ENCODE measurements around the gene CSMD2. TPM values are rescaled to one million over a fixed set of nuclear protein-coding genes. Genes with fewer than 3 reads are reported as not detected.

The CSMD2 gene
- total RNA-seq, 1 experiment from 2014 or later, result 13.2 TPM

DNA sequence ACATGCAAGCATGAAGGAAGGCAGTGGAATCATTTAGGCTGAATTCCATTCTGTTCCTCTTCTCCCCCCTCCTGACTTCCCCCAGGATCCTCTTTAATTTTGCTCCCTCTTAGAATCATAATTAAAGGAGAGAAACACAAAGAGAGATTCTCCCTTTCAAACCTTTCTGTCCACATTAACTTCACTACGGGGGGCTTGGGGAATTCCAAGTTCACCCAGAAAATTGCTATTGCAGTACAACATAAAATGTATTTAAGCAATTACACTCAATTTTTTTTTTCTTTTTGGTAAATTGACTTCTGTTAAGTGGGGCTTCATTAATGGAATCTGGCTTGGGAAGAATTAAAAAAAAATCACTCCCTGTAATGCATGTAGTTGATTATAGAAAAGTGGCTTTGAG is 314.5 kb downstream of the CSMD2 start:
- no peak overlapping the region for H3K27ac Mint-ChIP-seq
- DNase-seq (ENCODE audit: low spot score) (no peak), ATAC-seq (no peak)
- TF ChIP-seq, protein P1, sequence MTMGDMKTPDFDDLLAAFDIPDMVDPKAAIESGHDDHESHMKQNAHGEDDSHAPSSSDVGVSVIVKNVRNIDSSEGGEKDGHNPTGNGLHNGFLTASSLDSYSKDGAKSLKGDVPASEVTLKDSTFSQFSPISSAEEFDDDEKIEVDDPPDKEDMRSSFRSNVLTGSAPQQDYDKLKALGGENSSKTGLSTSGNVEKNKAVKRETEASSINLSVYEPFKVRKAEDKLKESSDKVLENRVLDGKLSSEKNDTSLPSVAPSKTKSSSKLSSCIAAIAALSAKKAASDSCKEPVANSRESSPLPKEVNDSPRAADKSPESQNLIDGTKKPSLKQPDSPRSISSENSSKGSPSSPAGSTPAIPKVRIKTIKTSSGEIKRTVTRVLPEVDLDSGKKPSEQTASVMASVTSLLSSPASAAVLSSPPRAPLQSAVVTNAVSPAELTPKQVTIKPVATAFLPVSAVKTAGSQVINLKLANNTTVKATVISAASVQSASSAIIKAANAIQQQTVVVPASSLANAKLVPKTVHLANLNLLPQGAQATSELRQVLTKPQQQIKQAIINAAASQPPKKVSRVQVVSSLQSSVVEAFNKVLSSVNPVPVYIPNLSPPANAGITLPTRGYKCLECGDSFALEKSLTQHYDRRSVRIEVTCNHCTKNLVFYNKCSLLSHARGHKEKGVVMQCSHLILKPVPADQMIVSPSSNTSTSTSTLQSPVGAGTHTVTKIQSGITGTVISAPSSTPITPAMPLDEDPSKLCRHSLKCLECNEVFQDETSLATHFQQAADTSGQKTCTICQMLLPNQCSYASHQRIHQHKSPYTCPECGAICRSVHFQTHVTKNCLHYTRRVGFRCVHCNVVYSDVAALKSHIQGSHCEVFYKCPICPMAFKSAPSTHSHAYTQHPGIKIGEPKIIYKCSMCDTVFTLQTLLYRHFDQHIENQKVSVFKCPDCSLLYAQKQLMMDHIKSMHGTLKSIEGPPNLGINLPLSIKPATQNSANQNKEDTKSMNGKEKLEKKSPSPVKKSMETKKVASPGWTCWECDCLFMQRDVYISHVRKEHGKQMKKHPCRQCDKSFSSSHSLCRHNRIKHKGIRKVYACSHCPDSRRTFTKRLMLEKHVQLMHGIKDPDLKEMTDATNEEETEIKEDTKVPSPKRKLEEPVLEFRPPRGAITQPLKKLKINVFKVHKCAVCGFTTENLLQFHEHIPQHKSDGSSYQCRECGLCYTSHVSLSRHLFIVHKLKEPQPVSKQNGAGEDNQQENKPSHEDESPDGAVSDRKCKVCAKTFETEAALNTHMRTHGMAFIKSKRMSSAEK (CRISPR knock-in tag; IDR thresholded peaks at IDR 0.05; ENCODE audit: borderline replicate concordance), result no peak
- no peaks in the 10 kb centered on the region for H3K36me3 Mint-ChIP-seq
- no peaks in the 10 kb centered on the region for H3K9me3 Mint-ChIP-seq
- H3K27me3 Mint-ChIP-seq (ENCODE audit: low read depth), result no peaks in the 10 kb centered on the region
- CTCF ChIA-PET, result no interaction called here
- no peak overlapping the region for H3K4me3 Mint-ChIP-seq
- peaks cover 51% of the 10 kb centered on the region for H3K4me1 Mint-ChIP-seq
- POLR2A ChIA-PET, result no interaction called here

DNA sequence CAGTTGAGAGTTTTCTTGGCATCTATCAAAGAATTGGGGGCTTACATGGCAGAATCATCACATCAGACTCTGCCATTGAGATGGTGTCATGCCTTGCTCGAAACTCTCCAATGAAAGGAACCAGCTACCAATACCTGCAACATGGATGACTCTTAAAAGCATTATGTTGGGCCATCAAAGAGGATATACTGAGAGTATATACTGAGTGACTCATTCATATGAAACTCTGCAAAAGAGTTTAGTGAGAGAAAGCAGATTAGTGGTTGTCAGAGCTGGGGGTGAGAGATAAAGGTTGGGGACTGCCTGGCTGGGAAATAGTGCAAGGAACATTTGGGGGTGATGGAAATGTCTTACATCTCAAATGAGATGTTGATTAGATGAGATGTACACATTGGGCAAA is 315.8 kb downstream of the CSMD2 start:
- ATAC-seq (no peak), DNase-seq (ENCODE audit: low spot score) (no peak)
- CTCF ChIA-PET, result no interaction called here
- Mint-ChIP-seq H3K27me3 (ENCODE audit: low read depth) (no peaks in the 10 kb centered on the region), H3K9me3 (no peaks in the 10 kb centered on the region), H3K27ac (peak overlapping the region; percentile 39; the same call in 1 of the 2 replicates), H3K4me3 (no peak overlapping the region), H3K36me3 (no peaks in the 10 kb centered on the region), H3K4me1 (peaks cover 51% of the 10 kb centered on the region)
- POLR2A ChIA-PET, result no interaction called here
- no peak for TF ChIP-seq CREB1 (CRISPR knock-in tag; IDR thresholded peaks at IDR 0.05)
- TF ChIP-seq ZBTB21 (CRISPR knock-in tag; IDR thresholded peaks at IDR 0.05; ENCODE audit: borderline replicate concordance), result no peak
- TF ChIP-seq JAZF1 (CRISPR knock-in tag; IDR thresholded peaks at IDR 0.05), result no peak
- TF ChIP-seq, protein P2, sequence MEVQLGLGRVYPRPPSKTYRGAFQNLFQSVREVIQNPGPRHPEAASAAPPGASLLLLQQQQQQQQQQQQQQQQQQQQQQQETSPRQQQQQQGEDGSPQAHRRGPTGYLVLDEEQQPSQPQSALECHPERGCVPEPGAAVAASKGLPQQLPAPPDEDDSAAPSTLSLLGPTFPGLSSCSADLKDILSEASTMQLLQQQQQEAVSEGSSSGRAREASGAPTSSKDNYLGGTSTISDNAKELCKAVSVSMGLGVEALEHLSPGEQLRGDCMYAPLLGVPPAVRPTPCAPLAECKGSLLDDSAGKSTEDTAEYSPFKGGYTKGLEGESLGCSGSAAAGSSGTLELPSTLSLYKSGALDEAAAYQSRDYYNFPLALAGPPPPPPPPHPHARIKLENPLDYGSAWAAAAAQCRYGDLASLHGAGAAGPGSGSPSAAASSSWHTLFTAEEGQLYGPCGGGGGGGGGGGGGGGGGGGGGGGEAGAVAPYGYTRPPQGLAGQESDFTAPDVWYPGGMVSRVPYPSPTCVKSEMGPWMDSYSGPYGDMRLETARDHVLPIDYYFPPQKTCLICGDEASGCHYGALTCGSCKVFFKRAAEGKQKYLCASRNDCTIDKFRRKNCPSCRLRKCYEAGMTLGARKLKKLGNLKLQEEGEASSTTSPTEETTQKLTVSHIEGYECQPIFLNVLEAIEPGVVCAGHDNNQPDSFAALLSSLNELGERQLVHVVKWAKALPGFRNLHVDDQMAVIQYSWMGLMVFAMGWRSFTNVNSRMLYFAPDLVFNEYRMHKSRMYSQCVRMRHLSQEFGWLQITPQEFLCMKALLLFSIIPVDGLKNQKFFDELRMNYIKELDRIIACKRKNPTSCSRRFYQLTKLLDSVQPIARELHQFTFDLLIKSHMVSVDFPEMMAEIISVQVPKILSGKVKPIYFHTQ (CRISPR knock-in tag; IDR thresholded peaks at IDR 0.05), result no peak
- TF ChIP-seq, protein P3, sequence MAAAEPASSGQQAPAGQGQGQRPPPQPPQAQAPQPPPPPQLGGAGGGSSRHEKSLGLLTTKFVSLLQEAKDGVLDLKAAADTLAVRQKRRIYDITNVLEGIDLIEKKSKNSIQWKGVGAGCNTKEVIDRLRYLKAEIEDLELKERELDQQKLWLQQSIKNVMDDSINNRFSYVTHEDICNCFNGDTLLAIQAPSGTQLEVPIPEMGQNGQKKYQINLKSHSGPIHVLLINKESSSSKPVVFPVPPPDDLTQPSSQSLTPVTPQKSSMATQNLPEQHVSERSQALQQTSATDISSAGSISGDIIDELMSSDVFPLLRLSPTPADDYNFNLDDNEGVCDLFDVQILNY (CRISPR knock-in tag; IDR thresholded peaks at IDR 0.05), result no peak
- TF ChIP-seq NFE2L1 (CRISPR knock-in tag; IDR thresholded peaks at IDR 0.05), result no peak
- TF ChIP-seq, protein P4, sequence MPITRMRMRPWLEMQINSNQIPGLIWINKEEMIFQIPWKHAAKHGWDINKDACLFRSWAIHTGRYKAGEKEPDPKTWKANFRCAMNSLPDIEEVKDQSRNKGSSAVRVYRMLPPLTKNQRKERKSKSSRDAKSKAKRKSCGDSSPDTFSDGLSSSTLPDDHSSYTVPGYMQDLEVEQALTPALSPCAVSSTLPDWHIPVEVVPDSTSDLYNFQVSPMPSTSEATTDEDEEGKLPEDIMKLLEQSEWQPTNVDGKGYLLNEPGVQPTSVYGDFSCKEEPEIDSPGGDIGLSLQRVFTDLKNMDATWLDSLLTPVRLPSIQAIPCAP (CRISPR knock-in tag; IDR thresholded peaks at IDR 0.05), result no peak
- TF ChIP-seq, protein P5, sequence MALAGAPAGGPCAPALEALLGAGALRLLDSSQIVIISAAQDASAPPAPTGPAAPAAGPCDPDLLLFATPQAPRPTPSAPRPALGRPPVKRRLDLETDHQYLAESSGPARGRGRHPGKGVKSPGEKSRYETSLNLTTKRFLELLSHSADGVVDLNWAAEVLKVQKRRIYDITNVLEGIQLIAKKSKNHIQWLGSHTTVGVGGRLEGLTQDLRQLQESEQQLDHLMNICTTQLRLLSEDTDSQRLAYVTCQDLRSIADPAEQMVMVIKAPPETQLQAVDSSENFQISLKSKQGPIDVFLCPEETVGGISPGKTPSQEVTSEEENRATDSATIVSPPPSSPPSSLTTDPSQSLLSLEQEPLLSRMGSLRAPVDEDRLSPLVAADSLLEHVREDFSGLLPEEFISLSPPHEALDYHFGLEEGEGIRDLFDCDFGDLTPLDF (CRISPR knock-in tag; IDR thresholded peaks at IDR 0.05), result no peak
- no peak for TF ChIP-seq ZNF263 (CRISPR knock-in tag; IDR thresholded peaks at IDR 0.05; ENCODE audit: low read depth)
- no peak for TF ChIP-seq GTF2I (CRISPR knock-in tag; conservative IDR thresholded peaks at IDR 0.05)
- TF ChIP-seq FOXJ3 (CRISPR knock-in tag; IDR thresholded peaks at IDR 0.05; ENCODE audit: borderline replicate concordance), result no peak

Data from WTC11 (cell line).